ENCODE data around the gene CLEC17A.

- TF ChIP-seq EZH2phosphoT487 (IDR thresholded peaks at IDR 0.05; ENCODE audit: insufficient read depth, low read depth), result no peak
- TF ChIP-seq EZH2 (IDR thresholded peaks at IDR 0.05; ENCODE audit: insufficient read depth, poor library complexity, severe bottlenecking), result no peak
These were observed 37.2 kb upstream of the CLEC17A start for GRCh38 chr19:14545716-14546082.
